HepG2 (cell line): ENCODE data around the gene ALOX15. TPM values are rescaled to one million over a fixed set of nuclear protein-coding genes. Genes with fewer than 3 reads are reported as not detected.

Experiments used
- ATAC-seq: fragments of 200-7000 bp; cut with Tn5 transposase; 3 replicates; pipeline ENCODE4 v1.9.1; 2020; ENCODE audit warnings: mild to moderate bottlenecking, moderate library complexity
- BruUV-seq: library from RNA; stranded (reverse); fragments of 400-500 nt; replicated peaks from 2 replicates; lab custom pipeline; 2021; lab: Mats Ljungman, UMichigan
- CTCF ChIA-PET: fragments of 300-600 bp; formaldehyde crosslinking; extraction: SDS; loops from one replicate; lab custom pipeline; 2021; ENCODE audit warnings: low total read pairs, inconsistent platforms, low intra/inter-chr PET ratio; lab: Yijun Ruan, JAX
- POLR2A ChIA-PET: fragments of 350-600 bp; sonication (Branson Sonifier 250); formaldehyde crosslinking; loops from one replicate; lab custom pipeline; 2020; ENCODE audit warnings: antibody characterized with exemption, inconsistent platforms; lab: Yijun Ruan, JAX
- DNase-seq: peaks from one replicate; pipeline ENCODE4 v3.0.0-alpha.2; 2015; ENCODE audit warnings: low spot score
- FAIRE-seq: peaks from 3 replicates; lab custom pipeline; 2011; peaks lifted over from hg19 to GRCh38; lab: Jason Lieb, UNC
- H2AFZ ChIP-seq: one replicate; pipeline ENCODE4 v1.6.1; 2011; ENCODE audit warnings: low read length, inconsistent platforms
- H3K27ac ChIP-seq: fragments of 300-600 bp; 3 replicates; pipeline ENCODE4 v1.8.0; 2011; ENCODE audit warnings: mixed run types, mild to moderate bottlenecking, mixed read lengths, low read length, inconsistent platforms; ENCODE audit not compliant: insufficient read depth; ENCODE audit errors: extremely low read length
- H3K27me3 ChIP-seq, 2 experiments: fragments of 200-600 bp in 1 of 2; 2 replicates in 1 of 2; 3 replicates in 1 of 2; pipeline versions ENCODE4 v1.6.0 to v1.8.0; 2011; ENCODE audit warnings: low read length in 2 of 2, mild to moderate bottlenecking in 2 of 2, moderate library complexity in 2 of 2, inconsistent platforms in 1 of 2; ENCODE audit not compliant: insufficient read depth in 2 of 2, control insufficient read depth in 1 of 2
- H3K36me3 ChIP-seq, 2 experiments: fragments of 200-600 bp in 1 of 2; replicated peaks in 1 of 2; 2 replicates in 1 of 2; 3 replicates in 1 of 2; pipeline versions ENCODE4 v1.5.1 to v1.8.0; 2011; ENCODE audit warnings: low read length in 2 of 2, inconsistent platforms in 1 of 2; ENCODE audit not compliant: insufficient read depth in 2 of 2, control insufficient read depth in 1 of 2
- H3K4me1 ChIP-seq: 2 replicates; pipeline ENCODE4 v1.5.1; 2012; ENCODE audit warnings: low read length, inconsistent platforms; ENCODE audit not compliant: insufficient read depth
- H3K4me2 ChIP-seq: 2 replicates; pipeline ENCODE4 v1.6.0; 2011; ENCODE audit warnings: low read depth, low read length, inconsistent platforms
- H3K4me3 ChIP-seq, 3 experiments: fragments of 200-600 bp in 1 of 3; sonication (generic), shearing (Covaris generic) in 1 of 3; replicated peaks in 1 of 3; 2 replicates each; pipeline ENCODE4 v1.5.1; 2011 to 2016; ENCODE audit warnings: low read length in 3 of 3, inconsistent platforms in 2 of 3, low read depth in 2 of 3, mild to moderate bottlenecking in 2 of 3, control low read depth in 1 of 3, mixed read lengths in 1 of 3; ENCODE audit not compliant: insufficient read depth in 1 of 3
- H3K79me2 ChIP-seq: one replicate; pipeline ENCODE4 v1.6.1; 2011; ENCODE audit warnings: low read length, inconsistent platforms; ENCODE audit not compliant: insufficient read depth
- H3K9ac ChIP-seq: 2 replicates; pipeline ENCODE4 v1.6.0; 2011; ENCODE audit warnings: mild to moderate bottlenecking, low read depth, low read length, inconsistent platforms; ENCODE audit not compliant: insufficient read depth
- H3K9me3 ChIP-seq: 2 replicates; pipeline ENCODE4 v1.5.1; 2012; ENCODE audit warnings: mild to moderate bottlenecking, low read length
- H4K20me1 ChIP-seq: 2 replicates; pipeline ENCODE4 v1.6.0; 2011; ENCODE audit warnings: inconsistent platforms, mild to moderate bottlenecking, low read length, moderate library complexity; ENCODE audit not compliant: insufficient read depth
- ETV5 ChIP-seq: IDR thresholded peaks from 2 replicates; pipeline ENCODE4 v1.6.1; 2018; ENCODE audit warnings: missing biosample characterization, missing genetic modification reagents, inconsistent platforms, borderline replicate concordance
- HDAC6 ChIP-seq: fragments of 200-600 bp; sonication (generic); IDR thresholded peaks from 2 replicates; pipeline ENCODE4 v1.7.0; 2017; ENCODE audit warnings: mild to moderate bottlenecking, antibody characterized with exemption, low read length, low read depth
- MEIS1 ChIP-seq: sonication (generic); formaldehyde crosslinking; IDR thresholded peaks from 2 replicates; pipeline ENCODE4 v1.9.0; 2021; ENCODE audit warnings: mild to moderate bottlenecking, missing genetic modification reagents, moderate library complexity, borderline replicate concordance
- MXD4 ChIP-seq: IDR thresholded peaks from 2 replicates; pipeline ENCODE4 v1.6.1; 2016; ENCODE audit warnings: mild to moderate bottlenecking, missing biosample characterization, missing genetic modification reagents
- MYPOP ChIP-seq: sonication (generic); formaldehyde crosslinking; IDR thresholded peaks from 2 replicates; pipeline ENCODE4 v1.8.1; 2023; ENCODE audit warnings: mild to moderate bottlenecking, moderate library complexity, missing genetic modification reagents
- NONO ChIP-seq, 2 experiments: fragments of 450-650 bp in 1 of 2; sonication (generic) in 1 of 2; formaldehyde crosslinking in 1 of 2; IDR thresholded peaks in 1 of 2; conservative IDR thresholded peaks in 1 of 2; 2 replicates each; pipeline versions ENCODE4 v1.6.1 to v1.8.0; 2017 to 2022; ENCODE audit warnings: mild to moderate bottlenecking in 1 of 2, missing genetic modification reagents in 1 of 2, moderate library complexity in 1 of 2
- NR3C1 ChIP-seq: sonication (generic); formaldehyde crosslinking; IDR thresholded peaks from 2 replicates; pipeline ENCODE4 v1.4.0; 2020; ENCODE audit warnings: missing genetic modification reagents
- PHF21A ChIP-seq: sonication (generic); formaldehyde crosslinking; IDR thresholded peaks from 2 replicates; pipeline ENCODE4 v1.5.0; 2020; ENCODE audit warnings: mild to moderate bottlenecking, missing genetic modification reagents
- SIX4 ChIP-seq: sonication (generic); formaldehyde crosslinking; IDR thresholded peaks from 2 replicates; pipeline ENCODE4 v1.4.0; 2020; ENCODE audit warnings: missing genetic modification reagents
- U2AF1 ChIP-seq: fragments of 200-400 bp; formaldehyde crosslinking; optimal IDR thresholded peaks from 2 replicates; pipeline ENCODE3; 2017; ENCODE audit warnings: mild to moderate bottlenecking, low read depth, low read length
- ZNF557 ChIP-seq: sonication (generic); formaldehyde crosslinking; IDR thresholded peaks from 2 replicates; pipeline ENCODE4 v1.4.0; 2020; ENCODE audit warnings: missing genetic modification reagents
- ZNF629 ChIP-seq: sonication (generic); formaldehyde crosslinking; conservative IDR thresholded peaks from 2 replicates; pipeline ENCODE4 v1.5.0; 2020; ENCODE audit warnings: missing genetic modification reagents
- WGBS: methylation state at CpG from one replicate; pipeline ENCODE4 v1.1.6; 2017; ENCODE audit warnings: low lambda C conversion rate; 5-methylcytosine and 5-hydroxymethylcytosine counted together
- in situ Hi-C: cut with HindIII; loops from 2 replicates; pipeline ENCODE4 v1.10.0; 2017; ENCODE audit warnings: low pct_unique_long_range_greater_than_20kb; ENCODE audit not compliant: extremely low pct_ligation_motif_present
- intact Hi-C: fragments of 100-400 bp; cut with micrococcal nuclease; formaldehyde crosslinking; loops from one replicate; pipeline ENCODE4 v1.10.0; 2022; ENCODE audit not compliant: unreplicated experiment
- polyA plus RNA-seq, 8 experiments: library from polyadenylated mRNA; depleted of rRNA in 3 of 8; stranded (reverse) in 7 of 8; unstranded in 1 of 8; fragments of >200 nt; fragmentation: Illumina TruSeq in 4 of 8; extraction: Trizol in 4 of 8; gene quantifications; 2 replicates each; pipeline versions ENCODE4 v1.2.1 to v1.2.3, GENCODE V29; 2011 to 2016; ENCODE audit warnings: low read depth in 4 of 8, missing spikeins in 1 of 8, mixed read lengths in 1 of 8; ENCODE audit not compliant: insufficient read depth in 1 of 8
- total RNA-seq, 5 experiments: library from RNA; depleted of rRNA; stranded (reverse); fragments of >200 nt; fragmentation: Illumina TruSeq; extraction: Trizol; gene quantifications; 2 replicates each; pipeline ENCODE4 v1.2.3, GENCODE V29; 2016; ENCODE audit warnings: low read depth in 1 of 5
- TF ChIP-seq, protein P1 (sequence below): sonication (generic); formaldehyde crosslinking; conservative IDR thresholded peaks from 2 replicates; pipeline ENCODE4 v1.4.0; 2020; ENCODE audit warnings: missing genetic modification reagents
- TF ChIP-seq, protein P2 (sequence below): sonication (generic); formaldehyde crosslinking; IDR thresholded peaks from 2 replicates; pipeline ENCODE4 v1.8.0; 2022; ENCODE audit warnings: mild to moderate bottlenecking, missing genetic modification reagents; ENCODE audit not compliant: insufficient replicate concordance

ALOX15 gene
- total and polyA plus RNA-seq, 2 of the 13 experiments (the other 11 are each of a cell fraction or from before 2014, with no cell fraction given), result 0.04 TPM; not detected in 1

DNA sequence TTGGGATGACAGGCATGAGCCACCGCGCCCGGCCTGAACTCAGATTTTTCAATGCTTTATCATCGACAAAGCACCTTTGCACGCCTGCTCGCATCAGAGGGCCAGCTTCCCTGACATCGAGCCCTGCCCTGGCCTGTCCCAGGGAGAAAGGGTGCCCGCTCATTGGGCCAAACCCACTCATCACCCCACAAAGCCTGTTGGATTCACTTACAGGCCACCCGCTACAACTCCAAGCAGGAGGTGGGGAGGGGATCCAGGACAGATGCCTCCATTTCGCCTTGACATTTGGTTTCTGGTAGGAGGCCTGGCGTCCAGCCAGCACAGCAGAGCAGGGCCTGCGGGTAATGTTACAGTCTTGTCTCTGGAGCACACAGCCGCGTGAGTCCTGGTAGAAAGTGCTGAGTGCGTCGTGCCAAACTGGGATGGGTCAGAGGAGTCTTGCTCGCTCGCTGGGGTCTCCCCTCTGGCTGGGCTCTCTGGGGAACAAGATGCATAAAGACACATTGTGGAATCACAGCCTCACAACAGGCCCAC lies 37.3 kb downstream of the ALOX15 start (continued):
- TF ChIP-seq, protein P1, sequence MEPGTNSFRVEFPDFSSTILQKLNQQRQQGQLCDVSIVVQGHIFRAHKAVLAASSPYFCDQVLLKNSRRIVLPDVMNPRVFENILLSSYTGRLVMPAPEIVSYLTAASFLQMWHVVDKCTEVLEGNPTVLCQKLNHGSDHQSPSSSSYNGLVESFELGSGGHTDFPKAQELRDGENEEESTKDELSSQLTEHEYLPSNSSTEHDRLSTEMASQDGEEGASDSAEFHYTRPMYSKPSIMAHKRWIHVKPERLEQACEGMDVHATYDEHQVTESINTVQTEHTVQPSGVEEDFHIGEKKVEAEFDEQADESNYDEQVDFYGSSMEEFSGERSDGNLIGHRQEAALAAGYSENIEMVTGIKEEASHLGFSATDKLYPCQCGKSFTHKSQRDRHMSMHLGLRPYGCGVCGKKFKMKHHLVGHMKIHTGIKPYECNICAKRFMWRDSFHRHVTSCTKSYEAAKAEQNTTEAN (CRISPR knock-in tag), result no peak
- no peak for TF ChIP-seq HDAC6

- Histone ChIP-seq H3K4me2 (no peak overlapping the region), H3K27ac (no peak overlapping the region), H3K9ac (no peak overlapping the region), H4K20me1 (no peaks in the 10 kb centered on the region), H3K9me3 (no peaks in the 10 kb centered on the region), H3K4me1 (peaks cover 41% of the 10 kb centered on the region), H3K4me3 (no peak overlapping the region), H3K79me2 (no peaks in the 10 kb centered on the region), H2AFZ (no peak overlapping the region), H3K36me3 (no peaks in the 10 kb centered on the region), H3K27me3 (no peaks in the 10 kb centered on the region)
- no peak for ATAC-seq
- POLR2A ChIA-PET, result no interaction called here
- no peak for DNase-seq
- FAIRE-seq, result no peak
- in situ Hi-C loops (no loop called here), intact Hi-C loops (no loop called here)
- no TSS peak for BruUV-seq
- WGBS, result 73% methylated on average over 5 of the region's 5 CpGs
- CTCF ChIA-PET, result no interaction called here
- TF ChIP-seq MEIS1 (CRISPR knock-in tag), result no peak
- no peak for TF ChIP-seq ZNF557 (CRISPR knock-in tag)
- no peak for TF ChIP-seq PHF21A (CRISPR knock-in tag)
- TF ChIP-seq MXD4, result no peak
- TF ChIP-seq NR3C1 (CRISPR knock-in tag), result no peak
- TF ChIP-seq ETV5 (CRISPR knock-in tag), result no peak
- no peak for TF ChIP-seq MYPOP (CRISPR knock-in tag)
- TF ChIP-seq ZNF629, result no peak
- TF ChIP-seq NONO (IDR thresholded peaks at IDR 0.05), result no peak
- TF ChIP-seq NONO (CRISPR knock-in tag; conservative IDR thresholded peaks at IDR 0.05), result no peak
- TF ChIP-seq, protein P2, sequence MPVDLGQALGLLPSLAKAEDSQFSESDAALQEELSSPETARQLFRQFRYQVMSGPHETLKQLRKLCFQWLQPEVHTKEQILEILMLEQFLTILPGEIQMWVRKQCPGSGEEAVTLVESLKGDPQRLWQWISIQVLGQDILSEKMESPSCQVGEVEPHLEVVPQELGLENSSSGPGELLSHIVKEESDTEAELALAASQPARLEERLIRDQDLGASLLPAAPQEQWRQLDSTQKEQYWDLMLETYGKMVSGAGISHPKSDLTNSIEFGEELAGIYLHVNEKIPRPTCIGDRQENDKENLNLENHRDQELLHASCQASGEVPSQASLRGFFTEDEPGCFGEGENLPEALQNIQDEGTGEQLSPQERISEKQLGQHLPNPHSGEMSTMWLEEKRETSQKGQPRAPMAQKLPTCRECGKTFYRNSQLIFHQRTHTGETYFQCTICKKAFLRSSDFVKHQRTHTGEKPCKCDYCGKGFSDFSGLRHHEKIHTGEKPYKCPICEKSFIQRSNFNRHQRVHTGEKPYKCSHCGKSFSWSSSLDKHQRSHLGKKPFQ (CRISPR knock-in tag), result no peak
- no peak for TF ChIP-seq U2AF1
- no peak for TF ChIP-seq SIX4 (CRISPR knock-in tag)
These were observed 39.4 kb downstream of the ALOX15 start for GRCh38 chr17:4602041-4602440.
